Nephron progenitor cell (in vitro differentiated cells): ENCODE results near the gene STAT2.

ENCODE experiments used
- DNase-seq: peaks from one replicate; pipeline ENCODE4 v3.0.0; 2021
- H3K27ac Mint-ChIP-seq: 2 replicates; pipeline ENCODE4 v1.8.0; 2021; ENCODE audit warnings: mild to moderate bottlenecking, moderate library complexity, mixed read lengths
- H3K27me3 Mint-ChIP-seq: 2 replicates; pipeline ENCODE4 v1.8.0; 2021; ENCODE audit warnings: mild to moderate bottlenecking, low read depth, mixed read lengths; ENCODE audit not compliant: poor library complexity
- H3K36me3 Mint-ChIP-seq: 2 replicates; pipeline ENCODE4 v1.8.0; 2021; ENCODE audit warnings: low read depth, mixed read lengths
- H3K4me1 Mint-ChIP-seq: 2 replicates; pipeline ENCODE4 v1.8.0; 2021; ENCODE audit warnings: mixed read lengths
- H3K4me3 Mint-ChIP-seq: 2 replicates; pipeline ENCODE4 v1.8.0; 2021; ENCODE audit warnings: mild to moderate bottlenecking, moderate library complexity, mixed read lengths
- H3K9me3 Mint-ChIP-seq: 2 replicates; pipeline ENCODE4 v1.8.0; 2021; ENCODE audit warnings: mild to moderate bottlenecking, moderate library complexity, mixed read lengths
- TF ChIP-seq, protein P1 (sequence below): fragments of 200-600 bp; sonication (generic); IDR thresholded peaks from 2 replicates; pipeline ENCODE4 v1.5.0; 2021; ENCODE audit warnings: antibody characterized with exemption

STAT2 gene

GRCh38 chr12:56366948-56367347 is 7.0 kb upstream of the STAT2 start:
- H3K4me3 Mint-ChIP-seq, result no peak overlapping the region
- H3K36me3 Mint-ChIP-seq, result no peaks in the 10 kb centered on the region
- no peak for DNase-seq
- peaks cover 49% of the 10 kb centered on the region for H3K27me3 Mint-ChIP-seq
- H3K27ac Mint-ChIP-seq, result no peak overlapping the region
- TF ChIP-seq, protein P1, sequence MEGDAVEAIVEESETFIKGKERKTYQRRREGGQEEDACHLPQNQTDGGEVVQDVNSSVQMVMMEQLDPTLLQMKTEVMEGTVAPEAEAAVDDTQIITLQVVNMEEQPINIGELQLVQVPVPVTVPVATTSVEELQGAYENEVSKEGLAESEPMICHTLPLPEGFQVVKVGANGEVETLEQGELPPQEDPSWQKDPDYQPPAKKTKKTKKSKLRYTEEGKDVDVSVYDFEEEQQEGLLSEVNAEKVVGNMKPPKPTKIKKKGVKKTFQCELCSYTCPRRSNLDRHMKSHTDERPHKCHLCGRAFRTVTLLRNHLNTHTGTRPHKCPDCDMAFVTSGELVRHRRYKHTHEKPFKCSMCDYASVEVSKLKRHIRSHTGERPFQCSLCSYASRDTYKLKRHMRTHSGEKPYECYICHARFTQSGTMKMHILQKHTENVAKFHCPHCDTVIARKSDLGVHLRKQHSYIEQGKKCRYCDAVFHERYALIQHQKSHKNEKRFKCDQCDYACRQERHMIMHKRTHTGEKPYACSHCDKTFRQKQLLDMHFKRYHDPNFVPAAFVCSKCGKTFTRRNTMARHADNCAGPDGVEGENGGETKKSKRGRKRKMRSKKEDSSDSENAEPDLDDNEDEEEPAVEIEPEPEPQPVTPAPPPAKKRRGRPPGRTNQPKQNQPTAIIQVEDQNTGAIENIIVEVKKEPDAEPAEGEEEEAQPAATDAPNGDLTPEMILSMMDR, result no peak
- H3K4me1 Mint-ChIP-seq, result no peaks in the 10 kb centered on the region
- H3K9me3 Mint-ChIP-seq, result peaks cover 18% of the 10 kb centered on the region

GRCh38 chr12:56362130-56363059 is 2.5 kb upstream of the STAT2 start, which contains the start of gene APOF:
APOF (minus strand) TSS chr12:56362857; CDS start chr12:56362745, 112 bp downstream.
- DNase-seq, result no peak
- Mint-ChIP-seq H3K36me3 (no peaks in the 10 kb centered on the region), H3K27me3 (peaks cover 51% of the 10 kb centered on the region), H3K4me3 (peak within 1 kb of the TSS; percentile 97), H3K4me1 (peaks cover 23% of the 10 kb centered on the region), H3K9me3 (peaks cover 4% of the 10 kb centered on the region), H3K27ac (no peak within 1 kb of the TSS)
- TF ChIP-seq, protein P1, result no peak

- Mint-ChIP-seq H3K4me1 (peaks cover 23% of the 10 kb centered on the region), H3K27ac (no peak overlapping the region), H3K36me3 (no peaks in the 10 kb centered on the region), H3K4me3 (peak overlapping the region; percentile 97), H3K9me3 (no peaks in the 10 kb centered on the region), H3K27me3 (peaks cover 45% of the 10 kb centered on the region)
- TF ChIP-seq, protein P1, result no peak
- DNase-seq, result no peak
Observed at GRCh38 chr12:56361487-56362129, 1.7 kb upstream of the STAT2 start.

- TF ChIP-seq, protein P1, result no peak
Observed at GRCh38 chr12:56358836-56359532, 923 bp downstream of the STAT2 start.

DNA sequence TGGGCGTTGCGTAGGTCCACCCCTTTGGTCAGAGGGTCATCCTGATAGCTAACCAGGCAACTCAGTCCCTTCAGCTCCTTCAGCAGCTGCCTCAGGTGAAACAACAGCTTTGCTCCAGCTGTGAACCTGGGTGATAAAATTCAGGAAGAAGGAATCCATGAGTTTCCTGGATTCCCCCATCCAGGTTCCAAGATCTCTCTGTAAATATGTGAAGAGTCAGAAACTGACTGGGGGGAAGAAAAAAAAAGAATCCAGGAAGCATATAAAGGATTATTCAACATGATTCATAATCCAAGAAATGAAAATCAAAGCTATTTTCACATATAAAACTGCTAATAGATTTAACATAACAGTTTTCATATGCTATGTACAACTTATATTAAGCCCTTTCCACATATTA is 8.6 kb downstream of the STAT2 start:
- peaks cover 3% of the 10 kb centered on the region for H3K27me3 Mint-ChIP-seq
- no peak overlapping the region for H3K27ac Mint-ChIP-seq
- TF ChIP-seq, protein P1, result no peak
- no peak overlapping the region for H3K4me3 Mint-ChIP-seq
- no peaks in the 10 kb centered on the region for H3K4me1 Mint-ChIP-seq
- no peak for DNase-seq
- H3K9me3 Mint-ChIP-seq, result no peaks in the 10 kb centered on the region
- peaks cover 55% of the 10 kb centered on the region for H3K36me3 Mint-ChIP-seq

More at GRCh38 chr12:56358836-56359532, 923 bp downstream of the STAT2 start:
- Mint-ChIP-seq H3K27ac (no peak overlapping the region), H3K27me3 (peaks cover 29% of the 10 kb centered on the region), H3K9me3 (no peaks in the 10 kb centered on the region), H3K4me1 (peaks cover 23% of the 10 kb centered on the region), H3K4me3 (peak overlapping the region; percentile 97), H3K36me3 (peaks cover 20% of the 10 kb centered on the region)
- DNase-seq, result no peak
